Hematopoietic multipotent progenitor cell (in vitro differentiated cells): ENCODE data around the gene C1orf21. TPM values are rescaled to one million over a fixed set of nuclear protein-coding genes. Genes with fewer than 3 reads are reported as not detected.
"Not testable (repeated sequence)": the region's sequence is repeated elsewhere in the genome, so short reads cannot be mapped to it uniquely, and the experiment has no call there.

Experiments used
- DNase-seq, 3 donors: peaks; one replicate each; pipeline ENCODE4 v3.0.0-alpha.2; 2011 to 2015; ENCODE audit warnings: low read depth in 2 of 3, low spot score in 2 of 3
- total RNA-seq: library from RNA; depleted of rRNA; stranded (reverse); fragments of >200 nt; gene quantifications from one replicate; pipeline ENCODE4 v1.2.3, GENCODE V29; 2012

C1orf21 gene
- total RNA-seq, 1 donor: 7.0 TPM

- DNase-seq: peak in 2 of 3 donors; percentile 45 to 65
Observed at GRCh38 chr1:184583849-184584248, 197.0 kb downstream of the C1orf21 start.

DNA sequence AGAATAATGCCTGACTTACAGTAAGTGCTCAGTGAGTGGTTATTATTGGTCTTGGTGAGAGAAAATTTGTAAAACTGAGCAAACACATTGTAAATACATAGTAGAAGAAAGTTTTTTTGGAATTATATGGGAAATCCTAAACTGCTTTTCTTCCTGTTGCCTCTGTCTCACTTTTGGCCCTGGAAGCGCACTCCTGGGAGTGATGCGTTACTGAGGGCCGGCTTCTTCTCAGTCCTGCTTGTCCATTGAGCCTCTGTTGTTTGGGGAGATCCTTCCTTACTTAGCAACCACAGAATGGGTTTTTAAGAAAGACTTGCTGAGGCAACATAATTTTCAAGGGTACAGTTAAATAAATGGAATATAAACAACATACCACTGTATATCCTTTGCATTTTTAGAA lies 201.9 kb downstream of the C1orf21 start:
- no peak for DNase-seq

DNA sequence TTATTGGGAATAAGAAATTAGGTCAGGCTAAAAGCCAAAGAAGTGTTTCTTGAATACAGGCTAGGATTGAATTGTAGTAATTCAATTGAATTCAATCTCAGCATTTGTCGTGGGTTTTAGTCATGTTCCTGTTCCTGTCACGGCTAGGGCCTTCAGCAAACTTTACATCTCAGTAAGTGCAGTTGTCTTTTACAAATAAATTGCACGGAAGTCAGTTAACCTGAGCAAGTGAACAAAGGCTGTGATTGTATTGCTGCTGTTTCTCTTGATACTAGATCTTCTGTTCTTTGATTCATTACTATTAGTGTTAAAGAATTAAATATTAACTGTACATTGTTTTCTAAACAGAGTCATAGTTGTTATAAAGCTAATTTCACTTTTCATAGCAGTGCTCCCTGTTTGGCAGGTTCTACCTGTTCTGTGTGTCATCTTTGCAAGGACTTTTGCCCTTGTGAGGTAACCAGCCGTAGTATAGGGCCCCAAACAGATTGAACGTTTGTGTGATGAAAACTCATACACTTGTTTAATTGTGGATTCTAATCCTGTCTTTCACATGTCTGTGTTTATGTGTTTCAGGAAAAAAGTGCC lies 203.4 kb downstream of the C1orf21 start:
- no peak for DNase-seq

DNA sequence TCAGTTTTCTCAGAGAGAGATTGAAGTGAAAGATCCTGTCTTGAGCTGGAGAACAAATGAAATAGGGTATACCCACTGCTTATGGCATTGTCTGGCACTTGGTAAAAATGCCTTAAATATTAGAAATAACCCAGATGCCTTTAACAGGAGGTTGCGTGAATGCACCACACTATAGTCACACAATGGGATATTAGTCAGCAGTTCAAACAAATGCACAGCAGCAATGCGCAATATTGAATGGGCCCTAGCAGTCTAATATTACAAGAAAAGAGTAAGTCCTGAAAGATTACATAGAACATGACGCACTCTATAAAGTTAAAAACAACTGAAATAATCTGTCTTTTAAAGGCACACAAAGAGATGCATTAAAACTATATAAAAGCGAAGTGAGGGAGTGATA lies 206.8 kb downstream of the C1orf21 start:
- DNase-seq: no peak

DNA sequence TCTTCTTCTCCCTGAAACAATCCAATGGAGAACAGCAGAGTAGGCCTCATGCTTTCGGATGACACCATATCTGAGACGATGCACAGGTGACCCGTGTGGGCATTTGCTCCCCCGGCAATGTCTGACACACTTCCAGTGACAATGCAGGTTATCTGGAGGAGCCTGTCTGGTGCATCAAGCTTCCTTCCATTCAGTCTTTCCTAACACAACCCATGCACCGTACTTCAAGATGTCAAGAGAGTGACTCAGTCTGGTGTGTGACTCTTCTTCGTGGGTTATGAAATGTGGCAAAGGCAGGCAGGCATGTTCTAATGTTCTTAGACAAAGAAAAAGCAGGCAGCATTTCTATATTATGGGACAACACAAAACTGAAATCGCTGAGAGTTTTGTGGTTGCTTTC lies 208.8 kb downstream of the C1orf21 start:
- DNase-seq: no peak

- peak in 2 of 3 donors; percentile 15 to 29 for DNase-seq
Observed at GRCh38 chr1:184596950-184597645, 210.3 kb downstream of the C1orf21 start.

DNA sequence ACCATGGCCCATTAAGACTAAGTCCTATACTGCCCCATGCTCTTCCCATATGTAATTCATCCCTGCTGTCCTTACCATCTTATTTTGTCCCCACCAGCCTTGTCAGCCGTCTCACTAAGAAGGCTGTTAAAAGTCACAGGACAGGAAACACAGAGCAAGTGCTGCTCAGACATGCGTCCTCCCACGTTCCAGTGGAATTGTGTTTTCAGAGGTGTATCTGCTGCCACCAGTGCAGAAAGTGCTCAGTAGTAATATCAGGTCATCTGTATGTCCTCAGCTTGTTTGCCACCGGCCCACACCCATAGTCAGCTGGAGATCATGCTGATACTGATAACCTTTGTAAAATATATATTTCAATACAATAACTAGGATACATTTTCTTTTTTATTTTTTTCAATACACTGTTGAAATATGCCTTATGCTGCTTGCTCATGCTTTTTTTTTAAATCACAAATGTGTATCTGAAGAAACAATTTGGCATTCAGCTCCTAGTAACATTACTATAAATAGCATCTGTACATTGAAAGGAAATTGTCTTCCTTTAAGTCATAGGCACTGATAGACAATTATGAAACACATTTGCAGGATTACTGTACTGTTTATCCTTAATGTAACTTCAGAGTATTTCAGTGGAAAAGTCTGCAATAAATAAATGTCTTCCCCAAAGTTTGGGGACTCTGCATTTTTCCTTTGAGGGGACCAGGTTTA lies 211.0 kb downstream of the C1orf21 start:
- no peak for DNase-seq

DNA sequence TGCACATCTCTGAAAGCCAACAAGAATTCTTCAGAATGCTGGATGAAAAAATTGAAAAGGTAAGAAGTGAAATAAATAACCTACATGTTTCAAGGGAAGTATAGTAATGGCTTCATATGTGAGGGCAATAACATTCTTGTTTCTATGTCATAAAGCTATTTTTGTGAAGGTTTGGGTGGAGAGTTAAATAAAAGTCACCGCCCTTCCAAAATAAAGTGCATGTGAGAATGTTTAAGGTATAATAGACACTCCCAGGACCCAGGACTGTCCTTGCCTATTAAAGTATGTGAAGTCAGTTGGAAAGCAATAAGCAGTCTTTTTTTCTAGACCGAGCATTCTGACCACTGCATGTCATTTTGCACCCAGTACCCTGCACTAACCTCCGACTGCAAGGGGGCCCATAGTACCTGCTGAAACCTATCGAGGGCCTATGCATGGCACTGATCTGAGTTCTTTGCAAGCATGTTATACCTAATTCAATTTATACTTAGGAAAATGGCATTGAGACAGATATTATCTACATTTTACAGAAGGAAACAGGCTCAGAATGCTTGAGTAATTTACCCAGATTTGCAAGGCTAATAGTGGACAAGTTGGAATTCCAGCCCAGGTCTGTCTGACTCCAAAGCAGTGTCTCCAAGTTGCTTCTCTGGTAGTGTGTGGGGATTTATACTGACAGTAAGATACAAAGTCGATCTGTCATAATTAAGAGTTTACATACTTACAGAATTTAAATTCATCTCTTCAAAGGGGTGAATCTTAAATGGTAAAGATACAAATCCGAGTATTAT lies 211.8 kb downstream of the C1orf21 start:
- no peak for DNase-seq

- DNase-seq: no peak
Observed at GRCh38 chr1:184604152-184604900, 217.5 kb downstream of the C1orf21 start.

- DNase-seq: no peak
Observed at GRCh38 chr1:184605941-184606340, 219.1 kb downstream of the C1orf21 start.

DNA sequence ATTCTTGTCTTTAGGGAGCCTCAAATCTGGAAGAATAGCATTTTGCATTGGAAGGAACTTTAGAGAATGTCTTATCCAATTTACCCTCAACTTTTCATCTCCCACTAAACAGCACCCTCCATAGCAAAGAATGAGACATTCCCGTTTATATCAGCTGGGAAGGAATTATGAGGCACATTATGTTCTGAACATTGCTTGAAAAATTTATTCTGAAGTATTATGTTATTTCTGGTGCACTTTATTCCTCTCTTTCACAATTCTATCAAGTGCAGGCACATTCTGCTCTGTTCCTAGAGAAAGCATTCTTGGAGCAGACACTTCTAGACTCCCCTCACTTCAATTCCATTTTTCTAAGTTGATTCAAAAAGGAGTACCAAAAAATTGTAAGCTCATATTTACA lies 220.0 kb downstream of the C1orf21 start:
- no peak for DNase-seq

- no peak for DNase-seq
Observed at GRCh38 chr1:184608581-184608980, 221.8 kb downstream of the C1orf21 start.

GRCh38 chr1:184608990-184609389 lies 222.2 kb downstream of the C1orf21 start:
- DNase-seq: no peak

DNA sequence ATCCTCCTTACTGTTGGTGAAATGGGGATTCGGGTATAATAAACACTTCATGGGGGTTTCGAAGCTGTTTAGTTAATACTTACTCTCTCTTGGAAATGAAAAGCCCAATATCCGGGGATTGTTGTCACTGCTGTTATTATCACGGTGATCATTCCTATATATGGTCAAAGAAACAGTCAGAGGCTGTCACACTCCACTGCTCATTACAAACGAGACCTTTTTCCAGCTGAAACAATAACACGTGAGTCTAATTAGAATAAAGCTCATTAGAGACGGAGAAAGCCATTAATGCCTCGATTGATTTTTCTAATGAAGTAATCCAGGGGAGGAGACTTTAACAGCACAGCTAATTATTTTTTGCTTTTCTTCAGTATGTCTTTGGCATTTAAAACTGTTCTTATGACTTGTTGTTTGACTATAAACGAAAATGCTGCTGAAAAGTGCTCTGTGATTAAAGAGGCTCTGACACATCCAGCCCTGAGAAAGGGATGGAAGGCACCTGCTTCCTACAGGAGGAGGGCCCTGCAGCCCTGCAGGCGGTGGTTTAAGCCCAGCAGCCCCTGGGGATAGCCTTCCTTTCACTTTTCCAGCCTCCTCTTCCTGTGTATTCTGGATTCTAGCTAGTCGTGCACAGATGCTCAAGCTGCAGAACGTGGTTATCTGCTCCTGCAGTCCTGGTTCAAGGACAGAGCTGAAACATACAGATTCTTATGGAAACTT lies 224.2 kb downstream of the C1orf21 start:
- DNase-seq: no peak

- not testable (repeated sequence) for DNase-seq
Observed at GRCh38 chr1:184612229-184612628, 225.4 kb downstream of the C1orf21 start.

- no peak for DNase-seq
Observed at GRCh38 chr1:184614667-184615066, 227.8 kb downstream of the C1orf21 start.

DNA sequence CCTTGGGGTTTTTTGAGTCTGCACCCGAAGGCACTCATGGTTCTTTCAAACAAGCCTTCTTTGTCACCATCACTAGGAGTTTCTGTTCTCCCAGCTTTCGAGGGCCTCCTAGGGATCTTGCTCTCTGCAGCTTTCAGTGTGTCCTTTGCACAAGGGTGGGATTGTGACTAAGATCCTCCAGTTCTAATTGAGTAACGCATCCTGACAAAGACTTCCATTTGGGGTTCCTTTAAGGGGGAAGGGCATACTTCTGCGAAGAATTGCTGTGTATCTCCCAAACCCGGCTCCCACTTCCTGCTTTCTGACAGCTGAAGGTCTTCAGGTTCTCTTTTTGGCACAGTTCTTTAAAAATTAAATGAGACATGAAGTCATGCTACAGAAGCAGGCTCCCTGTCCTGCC lies 228.5 kb downstream of the C1orf21 start:
- DNase-seq: peak in 1 of 3 donors; percentile 5

DNA sequence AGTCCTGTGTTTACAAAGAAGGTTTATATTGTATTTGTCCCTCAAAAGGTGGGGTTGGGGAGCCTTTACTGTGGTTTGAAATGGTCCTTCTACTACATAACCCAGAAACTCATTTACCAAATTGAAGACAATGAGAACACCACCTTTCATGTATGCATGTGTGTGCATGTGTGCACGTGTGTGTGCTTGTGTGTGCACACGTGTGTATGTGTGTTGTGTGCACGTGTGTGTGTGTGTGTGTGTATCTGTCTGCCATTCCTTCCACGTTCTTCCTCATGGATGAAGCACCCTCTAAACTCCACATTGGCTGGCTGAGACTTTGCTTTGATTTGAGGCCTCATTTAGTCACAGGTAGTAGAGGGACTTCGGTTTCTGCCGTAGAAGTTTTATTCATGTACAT lies 229.7 kb downstream of the C1orf21 start:
- no peak for DNase-seq

GRCh38 chr1:184617433-184618029 lies 230.7 kb downstream of the C1orf21 start:
- no peak for DNase-seq
